Heart left ventricle (tissue), 13 donors: Measurements from ENCODE around the gene TFAP2C.

Experiments
- CTCF ChIP-seq, 12 donors: fragments of 200-600 bp; sonication (generic) in 4 of 12; IDR thresholded peaks; one replicate each; pipeline versions ENCODE4 v1.5.0 to v1.8.0; 2018 to 2022; ENCODE audit warnings: antibody characterized with exemption in 12 of 12, mild to moderate bottlenecking in 5 of 12
- POLR2A ChIP-seq, 2 donors: fragments of 450-650 bp; IDR thresholded peaks; one replicate each; pipeline ENCODE4 v1.6.1; 2017; ENCODE audit warnings: antibody characterized with exemption in 2 of 2, mild to moderate bottlenecking in 2 of 2, moderate library complexity in 2 of 2
- donor health status: ischemic (EF 13 %, LVEDD 7.1; RV severe dilation, severe dysfunction).
- donor health status: DM: no; HTN: yes; CAD: no.
- donor health status: DM: no; HTN: no; CAD: no.
- donor health status: ischemic (EF 25% LVEDD 6.9; RV normal size, moderate dysfunction).
- donor health status: ischemic (EF 25% LVEDD 5.7; RV mildly dilated, moderate dysfunction).
- donor health status: ischemic (EF 35%, LVEDD 5.7; RV mildly dilated, moderate dysfunction).
- donor health status: nonischemic (EF 11% LVEDD 7.7; RV severe dilation, severe dysfunction).
- donor health status: DM: yes; HTN: yes; CAD: no.
- donor health status: PGD.
- donor health status: ischemic (EF 29% LVEDD 5.4; RV normal size, mild dysfunction).
- donor health status: nonischemic (EF 23%, LVEDD 6.1; RV moderate dilation, normal function).

- no peak for TF ChIP-seq POLR2A (IDR thresholded peaks at IDR 0.05)
- TF ChIP-seq CTCF (IDR thresholded peaks at IDR 0.05) = no peak
Observed at GRCh38 chr20:56631990-56632327, 2.9 kb downstream of the TFAP2C start.
